SK-N-MC (cell line): ENCODE data around the gene TRANK1.

Experiments used
- EZH2 ChIP-seq: fragments of 200-600 bp; sonication (generic); IDR thresholded peaks from one replicate; pipeline ENCODE4 v1.6.1; 2017; ENCODE audit warnings: antibody characterized with exemption
- FOXP2 ChIP-seq: optimal IDR thresholded peaks from 2 replicates; pipeline ENCODE3; 2011; ENCODE audit warnings: mild to moderate bottlenecking, moderate library complexity; ENCODE audit not compliant: insufficient read depth; ENCODE audit errors: extremely low read length, control extremely low read depth
- POLR2AphosphoS5 ChIP-seq: IDR thresholded peaks from 2 replicates; pipeline ENCODE4 v1.6.1; 2012; ENCODE audit warnings: mild to moderate bottlenecking, low read depth, low read length, borderline replicate concordance

DNA sequence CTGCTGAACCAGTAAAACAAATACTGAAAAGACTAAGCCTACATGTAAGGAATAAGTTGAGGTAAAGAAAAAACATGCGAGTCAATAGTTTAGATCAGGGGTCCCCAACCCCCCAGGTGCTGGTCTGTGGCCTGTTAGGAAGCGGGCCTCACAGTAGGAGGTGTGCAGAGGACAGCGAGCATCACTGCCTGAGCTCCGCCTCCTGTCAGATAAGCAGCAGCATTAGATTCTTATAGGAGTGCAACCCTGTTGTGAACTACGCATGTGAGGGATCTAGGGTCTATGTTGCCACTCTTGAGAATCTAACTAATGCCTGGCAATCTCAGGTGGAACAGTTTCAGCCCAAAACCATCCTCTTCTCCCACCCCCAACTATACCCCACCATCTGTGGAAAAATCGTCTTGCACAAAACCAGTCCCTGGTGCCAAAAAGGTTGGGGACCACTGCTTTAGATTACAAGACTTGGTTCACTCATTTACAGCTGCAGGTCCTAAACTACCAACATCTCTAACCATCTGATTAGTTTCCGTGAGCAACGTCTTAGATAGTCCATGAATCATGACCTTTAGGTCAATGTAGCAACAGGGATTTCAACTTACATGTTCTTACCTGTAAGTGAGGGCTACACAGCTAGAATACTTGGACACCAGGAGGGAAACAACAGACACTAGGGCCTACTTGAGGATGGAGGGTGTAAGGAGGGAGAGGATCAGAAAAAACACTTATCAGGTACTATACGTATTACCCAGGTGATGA, 66.7 kb downstream of the TRANK1 start:
- TF ChIP-seq POLR2AphosphoS5 (no peak), EZH2 (no peak), FOXP2 (no peak)
